HepG2 (cell line): ENCODE measurements around the gene OR5A2. TPM values are rescaled to one million over a fixed set of nuclear protein-coding genes. Genes with fewer than 3 reads are reported as not detected.

Experiments
- ATAC-seq: fragments of 200-7000 bp; cut with Tn5 transposase; 3 replicates; pipeline ENCODE4 v1.9.1; 2020; ENCODE audit warnings: mild to moderate bottlenecking, moderate library complexity
- BruUV-seq: library from RNA; stranded (reverse); fragments of 400-500 nt; replicated peaks from 2 replicates; lab custom pipeline; 2021; lab: Mats Ljungman, UMichigan
- CTCF ChIA-PET: fragments of 300-600 bp; formaldehyde crosslinking; extraction: SDS; loops from one replicate; lab custom pipeline; 2021; ENCODE audit warnings: low total read pairs, inconsistent platforms, low intra/inter-chr PET ratio; lab: Yijun Ruan, JAX
- POLR2A ChIA-PET: fragments of 350-600 bp; sonication (Branson Sonifier 250); formaldehyde crosslinking; loops from one replicate; lab custom pipeline; 2020; ENCODE audit warnings: antibody characterized with exemption, inconsistent platforms; lab: Yijun Ruan, JAX
- DNase-seq: peaks from one replicate; pipeline ENCODE4 v3.0.0-alpha.2; 2015; ENCODE audit warnings: low spot score
- FAIRE-seq: peaks from 3 replicates; lab custom pipeline; 2011; peaks lifted over from hg19 to GRCh38; lab: Jason Lieb, UNC
- H2AFZ ChIP-seq: one replicate; pipeline ENCODE4 v1.6.1; 2011; ENCODE audit warnings: low read length, inconsistent platforms
- H3K27ac ChIP-seq: fragments of 300-600 bp; 3 replicates; pipeline ENCODE4 v1.8.0; 2011; ENCODE audit warnings: mixed run types, mild to moderate bottlenecking, mixed read lengths, low read length, inconsistent platforms; ENCODE audit not compliant: insufficient read depth; ENCODE audit errors: extremely low read length
- H3K27me3 ChIP-seq, 2 experiments: fragments of 200-600 bp in 1 of 2; 2 replicates in 1 of 2; 3 replicates in 1 of 2; pipeline versions ENCODE4 v1.6.0 to v1.8.0; 2011; ENCODE audit warnings: low read length in 2 of 2, mild to moderate bottlenecking in 2 of 2, moderate library complexity in 2 of 2, inconsistent platforms in 1 of 2; ENCODE audit not compliant: insufficient read depth in 2 of 2, control insufficient read depth in 1 of 2
- H3K36me3 ChIP-seq, 2 experiments: fragments of 200-600 bp in 1 of 2; replicated peaks in 1 of 2; 2 replicates in 1 of 2; 3 replicates in 1 of 2; pipeline versions ENCODE4 v1.5.1 to v1.8.0; 2011; ENCODE audit warnings: low read length in 2 of 2, inconsistent platforms in 1 of 2; ENCODE audit not compliant: insufficient read depth in 2 of 2, control insufficient read depth in 1 of 2
- H3K4me1 ChIP-seq: 2 replicates; pipeline ENCODE4 v1.5.1; 2012; ENCODE audit warnings: low read length, inconsistent platforms; ENCODE audit not compliant: insufficient read depth
- H3K4me2 ChIP-seq: 2 replicates; pipeline ENCODE4 v1.6.0; 2011; ENCODE audit warnings: low read depth, low read length, inconsistent platforms
- H3K4me3 ChIP-seq, 3 experiments: fragments of 200-600 bp in 1 of 3; sonication (generic), shearing (Covaris generic) in 1 of 3; replicated peaks in 1 of 3; 2 replicates each; pipeline ENCODE4 v1.5.1; 2011 to 2016; ENCODE audit warnings: low read length in 3 of 3, inconsistent platforms in 2 of 3, low read depth in 2 of 3, mild to moderate bottlenecking in 2 of 3, control low read depth in 1 of 3, mixed read lengths in 1 of 3; ENCODE audit not compliant: insufficient read depth in 1 of 3
- H3K79me2 ChIP-seq: one replicate; pipeline ENCODE4 v1.6.1; 2011; ENCODE audit warnings: low read length, inconsistent platforms; ENCODE audit not compliant: insufficient read depth
- H3K9ac ChIP-seq: 2 replicates; pipeline ENCODE4 v1.6.0; 2011; ENCODE audit warnings: mild to moderate bottlenecking, low read depth, low read length, inconsistent platforms; ENCODE audit not compliant: insufficient read depth
- H3K9me3 ChIP-seq: 2 replicates; pipeline ENCODE4 v1.5.1; 2012; ENCODE audit warnings: mild to moderate bottlenecking, low read length
- H4K20me1 ChIP-seq: 2 replicates; pipeline ENCODE4 v1.6.0; 2011; ENCODE audit warnings: inconsistent platforms, mild to moderate bottlenecking, low read length, moderate library complexity; ENCODE audit not compliant: insufficient read depth
- EZH2 ChIP-seq: conservative IDR thresholded peaks from 2 replicates; pipeline ENCODE4 v1.6.1; 2012; ENCODE audit warnings: mild to moderate bottlenecking, low read depth, low read length, moderate library complexity
- KAT7 ChIP-seq: IDR thresholded peaks from 2 replicates; pipeline ENCODE4 v1.6.1; 2018; ENCODE audit warnings: borderline replicate concordance, missing compliant biosample characterization
- NFATC3 ChIP-seq: sonication (generic); formaldehyde crosslinking; IDR thresholded peaks from 2 replicates; pipeline ENCODE4 v1.5.1; 2020; ENCODE audit warnings: mild to moderate bottlenecking, missing genetic modification reagents
- NR3C1 ChIP-seq: sonication (generic); formaldehyde crosslinking; IDR thresholded peaks from 2 replicates; pipeline ENCODE4 v1.4.0; 2020; ENCODE audit warnings: missing genetic modification reagents
- PPARG ChIP-seq: conservative IDR thresholded peaks from 2 replicates; pipeline ENCODE4 v1.6.1; 2016; ENCODE audit warnings: missing biosample characterization, missing genetic modification reagents
- ZNF768 ChIP-seq: sonication (generic); formaldehyde crosslinking; IDR thresholded peaks from 2 replicates; pipeline ENCODE4 v1.4.0; 2020; ENCODE audit warnings: missing genetic modification reagents
- WGBS: methylation state at CpG from one replicate; pipeline ENCODE4 v1.1.6; 2017; ENCODE audit warnings: low lambda C conversion rate; 5-methylcytosine and 5-hydroxymethylcytosine counted together
- in situ Hi-C: cut with HindIII; loops from 2 replicates; pipeline ENCODE4 v1.10.0; 2017; ENCODE audit warnings: low pct_unique_long_range_greater_than_20kb; ENCODE audit not compliant: extremely low pct_ligation_motif_present
- intact Hi-C: fragments of 100-400 bp; cut with micrococcal nuclease; formaldehyde crosslinking; loops from one replicate; pipeline ENCODE4 v1.10.0; 2022; ENCODE audit not compliant: unreplicated experiment
- polyA plus RNA-seq, 8 experiments: library from polyadenylated mRNA; depleted of rRNA in 3 of 8; stranded (reverse) in 7 of 8; unstranded in 1 of 8; fragments of >200 nt; fragmentation: Illumina TruSeq in 4 of 8; extraction: Trizol in 4 of 8; gene quantifications; 2 replicates each; pipeline versions ENCODE4 v1.2.1 to v1.2.3, GENCODE V29; 2011 to 2016; ENCODE audit warnings: low read depth in 4 of 8, missing spikeins in 1 of 8, mixed read lengths in 1 of 8; ENCODE audit not compliant: insufficient read depth in 1 of 8
- total RNA-seq, 5 experiments: library from RNA; depleted of rRNA; stranded (reverse); fragments of >200 nt; fragmentation: Illumina TruSeq; extraction: Trizol; gene quantifications; 2 replicates each; pipeline ENCODE4 v1.2.3, GENCODE V29; 2016; ENCODE audit warnings: low read depth in 1 of 5
- TF ChIP-seq, protein P1 (sequence below): IDR thresholded peaks from 2 replicates; pipeline ENCODE4 v1.6.1; 2018; ENCODE audit warnings: missing genetic modification reagents
- TF ChIP-seq, protein P2 (sequence below): sonication (generic); formaldehyde crosslinking; IDR thresholded peaks from 2 replicates; pipeline ENCODE4 v1.8.1; 2023; ENCODE audit warnings: missing genetic modification reagents, inconsistent platforms, borderline replicate concordance
- TF ChIP-seq, protein P3 (sequence below): sonication (generic); formaldehyde crosslinking; IDR thresholded peaks from 2 replicates; pipeline ENCODE4 v1.4.0; 2020; ENCODE audit warnings: low read depth, mild to moderate bottlenecking, missing genetic modification reagents
- TF ChIP-seq, protein P4 (sequence below): sonication (generic); formaldehyde crosslinking; IDR thresholded peaks from 2 replicates; pipeline ENCODE4 v1.5.1; 2020; ENCODE audit warnings: missing genetic modification reagents, mild to moderate bottlenecking, borderline replicate concordance
- TF ChIP-seq, protein P5 (sequence below): sonication (generic); formaldehyde crosslinking; IDR thresholded peaks from 2 replicates; pipeline ENCODE4 v1.4.0; 2020; ENCODE audit warnings: missing genetic modification reagents
- TF ChIP-seq, protein P6 (sequence below): sonication (generic); formaldehyde crosslinking; IDR thresholded peaks from 2 replicates; pipeline ENCODE4 v1.5.0; 2020; ENCODE audit warnings: missing genetic modification reagents
- TF ChIP-seq, protein P7 (sequence below): sonication (generic); formaldehyde crosslinking; IDR thresholded peaks from 2 replicates; pipeline ENCODE4 v1.8.0; 2022; ENCODE audit warnings: mild to moderate bottlenecking, missing genetic modification reagents, borderline replicate concordance

Gene OR5A2
- total and polyA plus RNA-seq, 2 of the 13 experiments (the other 11 are each of a cell fraction or from before 2014, with no cell fraction given) = not detected

DNA sequence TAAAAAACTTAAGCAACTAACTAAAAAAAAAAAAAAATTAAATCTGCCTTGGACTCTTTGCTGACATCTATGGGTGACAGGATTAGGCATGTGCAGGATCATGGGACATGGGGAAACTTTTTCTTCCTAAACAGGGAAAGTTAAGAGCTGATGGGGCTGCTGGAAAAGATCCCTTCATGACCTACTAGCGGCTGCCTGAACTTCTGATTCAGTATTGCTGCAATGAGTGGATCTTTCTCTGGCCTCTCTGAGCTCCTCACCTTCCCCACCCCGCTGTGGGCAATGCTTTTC, 25.0 kb downstream of the OR5A2 start (continued):
- TF ChIP-seq, protein P1, sequence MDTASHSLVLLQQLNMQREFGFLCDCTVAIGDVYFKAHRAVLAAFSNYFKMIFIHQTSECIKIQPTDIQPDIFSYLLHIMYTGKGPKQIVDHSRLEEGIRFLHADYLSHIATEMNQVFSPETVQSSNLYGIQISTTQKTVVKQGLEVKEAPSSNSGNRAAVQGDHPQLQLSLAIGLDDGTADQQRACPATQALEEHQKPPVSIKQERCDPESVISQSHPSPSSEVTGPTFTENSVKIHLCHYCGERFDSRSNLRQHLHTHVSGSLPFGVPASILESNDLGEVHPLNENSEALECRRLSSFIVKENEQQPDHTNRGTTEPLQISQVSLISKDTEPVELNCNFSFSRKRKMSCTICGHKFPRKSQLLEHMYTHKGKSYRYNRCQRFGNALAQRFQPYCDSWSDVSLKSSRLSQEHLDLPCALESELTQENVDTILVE (CRISPR knock-in tag) = no peak
- TF ChIP-seq EZH2 = no peak
- TF ChIP-seq, all 625 proteins: peak for 0

DNA sequence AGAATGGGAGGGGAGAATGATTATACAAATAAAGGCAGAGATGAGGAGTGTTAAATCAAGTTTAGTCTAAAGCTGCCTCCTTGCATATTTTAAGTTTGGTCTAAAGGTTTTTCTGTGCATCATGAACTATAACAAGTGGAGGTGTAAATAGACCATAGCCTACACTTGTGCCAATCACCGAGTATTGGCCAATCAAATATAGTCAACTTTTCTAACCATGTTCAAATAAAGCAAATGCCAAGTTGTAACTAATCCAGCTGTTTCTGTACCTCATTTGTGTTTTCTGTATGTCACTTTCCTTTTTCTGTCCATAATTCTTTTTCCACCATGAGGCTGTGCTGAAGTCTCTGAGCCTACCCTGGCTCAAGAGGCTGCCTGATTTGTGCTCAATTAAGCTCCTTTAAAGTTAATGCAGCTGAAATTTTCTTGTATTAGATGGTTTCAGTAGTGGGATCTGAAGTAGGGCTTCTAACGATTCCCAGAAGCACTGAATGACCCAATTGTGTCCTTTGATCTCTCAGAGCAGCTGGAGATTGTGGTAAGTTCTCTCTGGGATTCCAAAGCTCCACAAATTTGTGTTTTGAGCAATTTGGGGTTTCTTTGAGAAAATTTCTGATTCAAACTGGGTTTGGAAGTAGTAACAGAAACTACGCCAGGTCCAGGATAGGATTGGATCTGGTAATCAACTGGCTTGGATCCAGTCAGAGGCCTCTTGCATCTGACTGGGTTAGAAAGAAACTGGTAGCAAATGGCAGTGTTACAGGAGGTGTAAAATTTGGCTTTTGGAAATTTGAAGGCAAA, 25.6 kb downstream of the OR5A2 start:
- intact Hi-C loops = no loop called here
- Histone ChIP-seq H3K27ac (no peak overlapping the region), H3K9ac (no peak overlapping the region), H4K20me1 (no peaks in the 10 kb centered on the region), H3K4me3 (no peak overlapping the region), H3K79me2 (no peaks in the 10 kb centered on the region), H3K4me2 (no peak overlapping the region), H3K4me1 (no peaks in the 10 kb centered on the region), H3K9me3 (peaks cover 23% of the 10 kb centered on the region), H3K27me3 (no peaks in the 10 kb centered on the region), H2AFZ (no peak overlapping the region), H3K36me3 (no peaks in the 10 kb centered on the region)
- FAIRE-seq = no peak
- no TSS peak for BruUV-seq
- no peak for ATAC-seq
- ChIA-PET CTCF (no interaction called here), POLR2A (no interaction called here)
- WGBS = 27% methylated on average over 3 of the region's 3 CpGs
- in situ Hi-C loops = no loop called here
- DNase-seq = no peak
- TF ChIP-seq, protein P2, sequence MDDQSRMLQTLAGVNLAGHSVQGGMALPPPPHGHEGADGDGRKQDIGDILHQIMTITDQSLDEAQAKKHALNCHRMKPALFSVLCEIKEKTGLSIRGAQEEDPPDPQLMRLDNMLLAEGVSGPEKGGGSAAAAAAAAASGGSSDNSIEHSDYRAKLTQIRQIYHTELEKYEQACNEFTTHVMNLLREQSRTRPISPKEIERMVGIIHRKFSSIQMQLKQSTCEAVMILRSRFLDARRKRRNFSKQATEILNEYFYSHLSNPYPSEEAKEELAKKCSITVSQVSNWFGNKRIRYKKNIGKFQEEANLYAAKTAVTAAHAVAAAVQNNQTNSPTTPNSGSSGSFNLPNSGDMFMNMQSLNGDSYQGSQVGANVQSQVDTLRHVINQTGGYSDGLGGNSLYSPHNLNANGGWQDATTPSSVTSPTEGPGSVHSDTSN (CRISPR knock-in tag) = no peak
- TF ChIP-seq ZNF768 (no peak), PPARG (CRISPR knock-in tag) (no peak), NFATC3 (no peak), KAT7 (CRISPR knock-in tag) (no peak), NR3C1 (CRISPR knock-in tag) (no peak)
- TF ChIP-seq, protein P3, sequence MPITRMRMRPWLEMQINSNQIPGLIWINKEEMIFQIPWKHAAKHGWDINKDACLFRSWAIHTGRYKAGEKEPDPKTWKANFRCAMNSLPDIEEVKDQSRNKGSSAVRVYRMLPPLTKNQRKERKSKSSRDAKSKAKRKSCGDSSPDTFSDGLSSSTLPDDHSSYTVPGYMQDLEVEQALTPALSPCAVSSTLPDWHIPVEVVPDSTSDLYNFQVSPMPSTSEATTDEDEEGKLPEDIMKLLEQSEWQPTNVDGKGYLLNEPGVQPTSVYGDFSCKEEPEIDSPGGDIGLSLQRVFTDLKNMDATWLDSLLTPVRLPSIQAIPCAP (CRISPR knock-in tag) = no peak
- TF ChIP-seq, protein P4, sequence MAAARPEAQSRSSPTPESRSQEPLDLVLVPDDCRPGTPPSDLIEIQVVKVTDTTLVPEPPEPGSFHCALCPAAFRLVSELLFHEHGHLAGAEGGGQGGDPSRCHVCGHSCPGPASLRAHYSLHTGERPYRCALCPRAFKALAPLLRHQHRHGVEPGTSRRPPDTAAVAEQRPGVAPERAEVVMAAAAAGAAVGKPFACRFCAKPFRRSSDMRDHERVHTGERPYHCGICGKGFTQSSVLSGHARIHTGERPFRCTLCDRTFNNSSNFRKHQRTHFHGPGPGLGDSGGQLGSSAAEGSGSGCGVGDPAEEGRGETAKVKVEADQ (CRISPR knock-in tag) = no peak
- TF ChIP-seq, protein P5, sequence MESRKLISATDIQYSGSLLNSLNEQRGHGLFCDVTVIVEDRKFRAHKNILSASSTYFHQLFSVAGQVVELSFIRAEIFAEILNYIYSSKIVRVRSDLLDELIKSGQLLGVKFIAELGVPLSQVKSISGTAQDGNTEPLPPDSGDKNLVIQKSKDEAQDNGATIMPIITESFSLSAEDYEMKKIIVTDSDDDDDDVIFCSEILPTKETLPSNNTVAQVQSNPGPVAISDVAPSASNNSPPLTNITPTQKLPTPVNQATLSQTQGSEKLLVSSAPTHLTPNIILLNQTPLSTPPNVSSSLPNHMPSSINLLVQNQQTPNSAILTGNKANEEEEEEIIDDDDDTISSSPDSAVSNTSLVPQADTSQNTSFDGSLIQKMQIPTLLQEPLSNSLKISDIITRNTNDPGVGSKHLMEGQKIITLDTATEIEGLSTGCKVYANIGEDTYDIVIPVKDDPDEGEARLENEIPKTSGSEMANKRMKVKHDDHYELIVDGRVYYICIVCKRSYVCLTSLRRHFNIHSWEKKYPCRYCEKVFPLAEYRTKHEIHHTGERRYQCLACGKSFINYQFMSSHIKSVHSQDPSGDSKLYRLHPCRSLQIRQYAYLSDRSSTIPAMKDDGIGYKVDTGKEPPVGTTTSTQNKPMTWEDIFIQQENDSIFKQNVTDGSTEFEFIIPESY = no peak
- TF ChIP-seq, protein P6, sequence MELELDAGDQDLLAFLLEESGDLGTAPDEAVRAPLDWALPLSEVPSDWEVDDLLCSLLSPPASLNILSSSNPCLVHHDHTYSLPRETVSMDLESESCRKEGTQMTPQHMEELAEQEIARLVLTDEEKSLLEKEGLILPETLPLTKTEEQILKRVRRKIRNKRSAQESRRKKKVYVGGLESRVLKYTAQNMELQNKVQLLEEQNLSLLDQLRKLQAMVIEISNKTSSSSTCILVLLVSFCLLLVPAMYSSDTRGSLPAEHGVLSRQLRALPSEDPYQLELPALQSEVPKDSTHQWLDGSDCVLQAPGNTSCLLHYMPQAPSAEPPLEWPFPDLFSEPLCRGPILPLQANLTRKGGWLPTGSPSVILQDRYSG (CRISPR knock-in tag) = no peak
- TF ChIP-seq, protein P7, sequence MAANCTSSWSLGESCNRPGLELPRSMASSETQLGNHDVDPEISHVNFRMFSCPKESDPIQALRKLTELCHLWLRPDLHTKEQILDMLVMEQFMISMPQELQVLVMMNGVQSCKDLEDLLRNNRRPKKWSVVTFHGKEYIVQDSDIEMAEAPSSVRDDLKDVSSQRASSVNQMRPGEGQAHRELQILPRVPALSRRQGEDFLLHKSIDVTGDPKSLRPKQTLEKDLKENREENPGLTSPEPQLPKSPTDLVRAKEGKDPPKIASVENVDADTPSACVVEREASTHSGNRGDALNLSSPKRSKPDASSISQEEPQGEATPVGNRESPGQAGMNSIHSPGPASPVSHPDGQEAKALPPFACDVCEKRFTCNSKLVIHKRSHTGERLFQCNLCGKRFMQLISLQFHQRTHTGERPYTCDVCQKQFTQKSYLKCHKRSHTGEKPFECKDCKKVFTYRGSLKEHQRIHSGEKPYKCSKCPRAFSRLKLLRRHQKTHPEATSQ (CRISPR knock-in tag) = no peak
